Measurements from ENCODE around the gene SYTL4. TPM values are rescaled to one million over a fixed set of nuclear protein-coding genes. Genes with fewer than 3 reads are reported as not detected.

Gene SYTL4
- polyA plus RNA-seq, 1 experiment = 3.3 TPM

GRCh38 chrX:100721328-100721727 lies 10.6 kb downstream of the SYTL4 start:
- no peak overlapping the region for H3K4me3 ChIP-seq (ENCODE audit: low read depth, low read length)
- no peaks in the 10 kb centered on the region for H3K27me3 ChIP-seq (ENCODE audit: control insufficient read depth, insufficient read depth, low read length)
- ChIA-PET POLR2A (no interaction called here), CTCF (no interaction called here)
- no peak for DNase-seq (ENCODE audit: low read depth)
- no peaks in the 10 kb centered on the region for H3K36me3 ChIP-seq (ENCODE audit: control insufficient read depth, insufficient read depth, low read length)
- TF ChIP-seq, protein P1, sequence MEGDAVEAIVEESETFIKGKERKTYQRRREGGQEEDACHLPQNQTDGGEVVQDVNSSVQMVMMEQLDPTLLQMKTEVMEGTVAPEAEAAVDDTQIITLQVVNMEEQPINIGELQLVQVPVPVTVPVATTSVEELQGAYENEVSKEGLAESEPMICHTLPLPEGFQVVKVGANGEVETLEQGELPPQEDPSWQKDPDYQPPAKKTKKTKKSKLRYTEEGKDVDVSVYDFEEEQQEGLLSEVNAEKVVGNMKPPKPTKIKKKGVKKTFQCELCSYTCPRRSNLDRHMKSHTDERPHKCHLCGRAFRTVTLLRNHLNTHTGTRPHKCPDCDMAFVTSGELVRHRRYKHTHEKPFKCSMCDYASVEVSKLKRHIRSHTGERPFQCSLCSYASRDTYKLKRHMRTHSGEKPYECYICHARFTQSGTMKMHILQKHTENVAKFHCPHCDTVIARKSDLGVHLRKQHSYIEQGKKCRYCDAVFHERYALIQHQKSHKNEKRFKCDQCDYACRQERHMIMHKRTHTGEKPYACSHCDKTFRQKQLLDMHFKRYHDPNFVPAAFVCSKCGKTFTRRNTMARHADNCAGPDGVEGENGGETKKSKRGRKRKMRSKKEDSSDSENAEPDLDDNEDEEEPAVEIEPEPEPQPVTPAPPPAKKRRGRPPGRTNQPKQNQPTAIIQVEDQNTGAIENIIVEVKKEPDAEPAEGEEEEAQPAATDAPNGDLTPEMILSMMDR (IDR thresholded peaks at IDR 0.05; ENCODE audit: insufficient read depth, low read depth, low read length) = no peak

DNA sequence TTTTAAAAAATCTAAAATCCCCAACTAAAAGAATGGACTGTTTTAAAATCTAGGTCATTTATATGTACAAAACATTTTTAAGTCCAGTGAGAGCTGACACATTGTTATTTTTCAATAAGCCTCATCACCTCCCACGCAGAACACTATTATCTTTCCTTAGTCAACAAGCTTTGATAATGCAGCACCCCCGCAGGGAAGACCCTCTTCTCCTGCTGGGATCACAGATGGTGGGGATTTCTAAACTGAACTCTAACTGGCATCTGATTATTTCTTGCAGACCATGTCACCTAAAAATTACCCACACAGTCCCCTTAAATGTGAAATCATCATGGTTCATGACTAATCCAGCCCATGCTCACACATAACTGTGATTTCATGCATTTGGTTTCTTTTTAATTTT lies 11.6 kb downstream of the SYTL4 start:
- no peaks in the 10 kb centered on the region for H3K36me3 ChIP-seq (ENCODE audit: control insufficient read depth, insufficient read depth, low read length)
- TF ChIP-seq, protein P1 (IDR thresholded peaks at IDR 0.05; ENCODE audit: insufficient read depth, low read depth, low read length) = no peak
- ChIA-PET CTCF (interaction anchor here (0.6 kb wide), 1 partner anchor 36 kb away, joined by 4 read pairs; no protein-coding TSS in a partner anchor), POLR2A (no interaction called here)
- no peak overlapping the region for H3K4me3 ChIP-seq (ENCODE audit: low read depth, low read length)
- no peaks in the 10 kb centered on the region for H3K27me3 ChIP-seq (ENCODE audit: control insufficient read depth, insufficient read depth, low read length)
- no peak for DNase-seq (ENCODE audit: low read depth)

GRCh38 chrX:100719139-100719538 lies 12.8 kb downstream of the SYTL4 start:
- Histone ChIP-seq H3K36me3 (ENCODE audit: control insufficient read depth, insufficient read depth, low read length) (no peaks in the 10 kb centered on the region), H3K27me3 (ENCODE audit: control insufficient read depth, insufficient read depth, low read length) (no peaks in the 10 kb centered on the region), H3K4me3 (ENCODE audit: low read depth, low read length) (no peak overlapping the region)
- DNase-seq (ENCODE audit: low read depth) = no peak
- POLR2A ChIA-PET = no interaction called here
- TF ChIP-seq, protein P1 (IDR thresholded peaks at IDR 0.05; ENCODE audit: insufficient read depth, low read depth, low read length) = no peak
- CTCF ChIA-PET = no interaction called here

- Histone ChIP-seq H3K4me3 (ENCODE audit: low read depth, low read length) (no peak overlapping the region), H3K27me3 (ENCODE audit: control insufficient read depth, insufficient read depth, low read length) (no peaks in the 10 kb centered on the region), H3K36me3 (ENCODE audit: control insufficient read depth, insufficient read depth, low read length) (no peaks in the 10 kb centered on the region)
- no peak for DNase-seq (ENCODE audit: low read depth)
- POLR2A ChIA-PET = no interaction called here
- CTCF ChIA-PET = no interaction called here
- TF ChIP-seq, protein P1 (IDR thresholded peaks at IDR 0.05; ENCODE audit: insufficient read depth, low read depth, low read length) = no peak
Measured at GRCh38 chrX:100717363-100717762, 14.6 kb downstream of the SYTL4 start.

GRCh38 chrX:100710816-100711215 lies 21.1 kb downstream of the SYTL4 start:
- TF ChIP-seq, protein P1 (IDR thresholded peaks at IDR 0.05; ENCODE audit: insufficient read depth, low read depth, low read length) = no peak
- DNase-seq (ENCODE audit: low read depth) = no peak
- Histone ChIP-seq H3K36me3 (ENCODE audit: control insufficient read depth, insufficient read depth, low read length) (no peaks in the 10 kb centered on the region), H3K27me3 (ENCODE audit: control insufficient read depth, insufficient read depth, low read length) (no peaks in the 10 kb centered on the region), H3K4me3 (ENCODE audit: low read depth, low read length) (no peak overlapping the region)
- CTCF ChIA-PET = no interaction called here
- POLR2A ChIA-PET = no interaction called here

Measured in BJ (cell line).